Spleen (tissue), 7 donors: Measurements from ENCODE around the gene ERBB2.

Source experiments
- CTCF ChIP-seq, 11 experiments: fragments of 200-600 bp in 7 of 11; fragments of 450-650 bp in 4 of 11; sonication (generic) in 4 of 11; IDR thresholded peaks in 8 of 11; conservative IDR thresholded peaks in 3 of 11; 1 replicate in 7 of 11; 2 replicates in 4 of 11; pipeline versions ENCODE4 v1.4.0 to v1.8.0; 2016 to 2021; ENCODE audit warnings: antibody characterized with exemption in 11 of 11, inconsistent platforms in 4 of 11, mild to moderate bottlenecking in 1 of 11
- POLR2A ChIP-seq, 3 donors: fragments of 450-650 bp; IDR thresholded peaks; one replicate each; pipeline ENCODE4 v1.5.1; 2017; ENCODE audit warnings: antibody characterized with exemption in 3 of 3, mild to moderate bottlenecking in 1 of 3
- POLR2AphosphoS5 ChIP-seq, 3 donors: sonication (generic); formaldehyde crosslinking; IDR thresholded peaks; one replicate each; pipeline ENCODE4 v1.5.1; 2017; ENCODE audit warnings: antibody characterized with exemption in 3 of 3
- donor health status: DM: no; HTN: no; CAD: no; lungs with moderate emphysema.
- donor health status: DM: no; HTN: no; CAD: no.
- donor health status: DM: no; HTN: no; CAD: no.

- no peak for TF ChIP-seq POLR2AphosphoS5 (IDR thresholded peaks at IDR 0.05)
- TF ChIP-seq CTCF (IDR thresholded peaks at IDR 0.05 in 8 of 11, conservative IDR thresholded peaks at IDR 0.05 in 3 of 11) = no peak
- TF ChIP-seq POLR2A (IDR thresholded peaks at IDR 0.05) = no peak
These were observed 9.6 kb downstream of the ERBB2 start for GRCh38 chr17:39709319-39709997.
